GM10266 (cell line): ENCODE results near the gene ARFGAP2.

Source experiments
- DNase-seq: peaks from one replicate; pipeline ENCODE4 v3.0.0; 2012; ENCODE audit errors: extremely low spot score
- TF ChIP-seq, protein P1 (sequence below): IDR thresholded peaks from 2 replicates; pipeline ENCODE4 v1.5.1; 2012; ENCODE audit warnings: mild to moderate bottlenecking, low read depth; ENCODE audit not compliant: control insufficient read depth, insufficient read depth; ENCODE audit errors: missing control alignments

Gene ARFGAP2

DNA sequence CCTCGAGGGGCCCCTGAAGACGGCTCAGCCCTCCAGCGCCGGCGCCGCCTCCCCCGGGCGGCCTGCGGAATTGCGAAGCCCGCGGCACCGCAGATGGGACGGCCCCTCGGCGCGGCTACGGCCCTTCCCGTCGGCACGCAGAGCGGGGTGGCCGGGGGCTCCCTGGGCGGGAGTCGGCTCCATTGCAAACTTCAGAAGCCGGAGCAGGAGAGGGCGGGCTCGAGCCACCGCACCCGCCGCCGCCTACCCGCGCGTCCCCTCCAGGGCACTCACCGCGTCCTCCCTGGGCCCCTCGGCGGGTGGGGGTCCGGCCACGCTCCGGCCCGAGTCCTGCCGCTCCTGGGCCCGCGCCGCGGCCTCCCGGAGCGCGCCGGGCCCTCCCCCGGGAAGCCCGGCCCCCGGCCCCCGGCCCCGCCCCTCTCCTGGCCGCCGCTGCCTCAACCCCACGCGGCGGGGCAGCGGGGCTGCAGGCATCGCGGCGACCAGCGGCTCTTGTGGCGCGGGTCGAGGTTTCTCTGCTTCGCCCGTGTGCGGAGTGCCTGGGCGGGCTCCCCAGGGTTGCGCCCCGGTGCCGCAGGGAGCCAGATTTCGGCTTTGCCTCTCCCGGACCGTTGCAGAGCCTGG, 9.5 kb upstream of the ARFGAP2 start, which contains the start of gene PACSIN3:
Gene PACSIN3 (minus strand): TSS at position 359 of the 624 bp plus-strand sequence. CDS start 3,707 bp downstream, outside the sequence.
- DNase-seq, result peak; percentile 77
- TF ChIP-seq, protein P1, sequence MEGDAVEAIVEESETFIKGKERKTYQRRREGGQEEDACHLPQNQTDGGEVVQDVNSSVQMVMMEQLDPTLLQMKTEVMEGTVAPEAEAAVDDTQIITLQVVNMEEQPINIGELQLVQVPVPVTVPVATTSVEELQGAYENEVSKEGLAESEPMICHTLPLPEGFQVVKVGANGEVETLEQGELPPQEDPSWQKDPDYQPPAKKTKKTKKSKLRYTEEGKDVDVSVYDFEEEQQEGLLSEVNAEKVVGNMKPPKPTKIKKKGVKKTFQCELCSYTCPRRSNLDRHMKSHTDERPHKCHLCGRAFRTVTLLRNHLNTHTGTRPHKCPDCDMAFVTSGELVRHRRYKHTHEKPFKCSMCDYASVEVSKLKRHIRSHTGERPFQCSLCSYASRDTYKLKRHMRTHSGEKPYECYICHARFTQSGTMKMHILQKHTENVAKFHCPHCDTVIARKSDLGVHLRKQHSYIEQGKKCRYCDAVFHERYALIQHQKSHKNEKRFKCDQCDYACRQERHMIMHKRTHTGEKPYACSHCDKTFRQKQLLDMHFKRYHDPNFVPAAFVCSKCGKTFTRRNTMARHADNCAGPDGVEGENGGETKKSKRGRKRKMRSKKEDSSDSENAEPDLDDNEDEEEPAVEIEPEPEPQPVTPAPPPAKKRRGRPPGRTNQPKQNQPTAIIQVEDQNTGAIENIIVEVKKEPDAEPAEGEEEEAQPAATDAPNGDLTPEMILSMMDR, result no peak

DNA sequence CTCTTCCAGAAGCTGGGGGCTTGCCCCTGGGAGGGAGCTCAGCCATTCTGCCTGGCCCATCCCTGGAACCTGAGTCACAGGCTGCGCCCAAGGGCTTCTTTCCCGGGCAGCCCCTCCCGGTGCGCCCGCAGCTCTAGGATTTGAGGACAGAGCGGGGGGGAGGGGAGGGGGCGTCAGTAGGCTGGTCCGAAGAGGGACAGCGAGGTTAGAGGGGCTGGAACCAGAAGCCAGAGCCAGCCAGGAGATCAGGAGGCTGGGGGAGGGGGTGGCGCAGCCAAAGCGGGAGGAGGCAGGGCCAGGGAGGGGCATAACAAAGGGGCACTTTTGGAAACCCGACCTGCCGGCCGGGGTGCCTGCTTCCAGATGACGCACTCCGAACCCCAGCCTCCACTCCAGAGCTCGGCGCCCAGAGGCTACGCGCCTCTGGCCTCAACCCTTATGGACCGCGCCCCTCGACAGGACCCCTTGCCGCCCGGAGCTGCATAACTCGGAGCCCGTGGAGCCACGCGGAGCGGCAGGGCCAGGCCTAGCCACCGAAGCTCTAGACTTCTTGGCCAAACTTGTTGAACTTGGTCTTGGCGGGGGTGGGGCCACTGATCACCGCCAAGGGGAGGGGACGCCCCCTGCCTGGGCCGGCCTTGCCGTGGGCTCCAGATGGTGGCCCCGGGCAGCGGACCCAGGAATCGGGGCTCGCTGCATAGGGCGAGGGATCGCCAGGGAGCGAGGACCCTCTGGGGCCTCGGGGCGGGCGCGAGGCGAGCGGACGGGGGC, 8.8 kb upstream of the ARFGAP2 start:
- TF ChIP-seq, protein P1, result no peak
- no peak for DNase-seq

DNA sequence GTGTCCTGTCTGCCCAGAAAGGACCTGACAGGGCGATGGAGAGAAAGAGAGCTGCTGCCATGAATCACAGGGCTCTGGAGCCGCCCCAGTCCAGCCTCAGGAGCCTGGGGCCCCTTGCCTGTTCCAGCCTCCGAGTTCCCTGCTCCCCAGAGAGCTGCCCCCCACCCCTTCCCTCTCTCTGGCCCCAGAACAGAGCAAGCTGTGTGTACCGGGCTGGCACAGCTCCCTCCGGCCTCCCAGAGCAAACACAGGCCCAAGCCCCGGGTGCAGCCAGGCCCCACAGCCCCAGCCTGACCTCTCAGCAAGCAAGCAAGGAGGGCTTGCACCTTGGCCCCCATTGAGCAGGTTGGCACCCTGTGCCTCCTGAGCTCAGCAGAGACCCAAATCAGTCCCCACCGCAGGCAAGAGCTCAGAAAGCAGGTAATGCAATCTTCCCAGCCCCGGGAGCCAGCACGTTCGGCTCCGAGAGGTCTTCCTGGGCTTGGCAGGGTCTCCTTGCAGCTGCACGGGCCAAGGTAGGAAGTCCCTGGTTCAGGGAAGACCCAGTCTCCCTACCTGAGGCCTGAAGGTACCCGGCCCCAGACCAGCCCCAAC, 8.1 kb upstream of the ARFGAP2 start:
- no peak for DNase-seq
- TF ChIP-seq, protein P1, result no peak

DNA sequence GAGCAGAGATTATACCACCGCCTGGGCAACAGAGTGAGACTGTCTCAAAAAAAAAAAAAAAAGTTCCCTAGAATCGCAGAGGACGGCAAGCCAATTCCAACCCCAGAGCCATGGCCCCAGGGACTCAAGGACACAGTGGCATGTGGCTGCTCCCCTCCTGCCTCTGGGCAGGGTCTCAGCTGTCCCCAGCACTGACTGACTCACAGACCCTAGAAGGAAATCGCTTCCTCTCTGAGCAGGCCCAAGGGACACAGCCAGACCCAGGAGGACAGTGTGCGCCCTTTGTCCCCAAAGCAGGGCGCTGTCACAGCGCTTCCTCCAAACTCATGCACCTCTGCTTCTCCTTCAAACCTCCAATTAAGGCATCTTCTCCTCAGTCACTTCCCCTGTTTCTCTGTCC, 7.3 kb upstream of the ARFGAP2 start:
- DNase-seq, result no peak

DNA sequence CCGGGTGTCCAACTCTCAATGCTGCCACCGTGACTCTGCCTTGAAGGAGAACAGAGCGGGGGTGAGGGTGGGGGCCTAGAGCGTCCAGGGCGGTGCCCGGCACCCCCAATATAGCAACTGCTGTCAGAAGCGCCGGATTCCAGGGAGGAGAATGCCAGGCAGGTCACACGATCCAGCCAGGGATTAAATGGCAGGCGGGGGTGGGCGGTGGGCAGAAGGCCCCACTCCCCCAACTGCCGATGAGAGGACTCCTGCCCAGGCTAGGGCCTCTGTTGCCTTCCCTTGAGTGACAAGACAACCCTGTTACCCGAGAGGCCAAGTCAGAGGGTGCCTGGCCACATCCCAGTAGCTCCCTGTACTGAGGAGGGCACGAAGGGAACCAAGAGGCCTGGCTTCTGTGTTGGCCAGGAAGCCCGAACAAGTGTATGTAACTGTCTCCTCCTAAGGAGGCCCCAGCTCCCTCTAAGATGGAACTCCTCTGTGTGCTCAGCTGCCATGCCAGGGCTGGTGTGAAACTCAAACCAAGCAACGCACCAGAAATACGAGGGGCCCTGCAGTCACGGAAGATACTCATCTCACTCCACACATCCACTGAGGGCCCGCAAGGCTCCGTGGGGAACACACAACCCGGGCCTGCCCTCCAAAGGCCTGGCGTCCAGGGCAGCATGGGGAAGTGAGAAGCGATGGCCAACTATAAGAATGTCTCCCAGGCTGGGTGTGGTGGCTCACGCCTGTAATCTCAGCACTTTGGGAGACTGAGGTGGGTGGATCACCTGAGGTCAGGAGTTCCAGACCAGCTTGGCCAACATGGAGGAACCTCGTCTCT, 6.6 kb upstream of the ARFGAP2 start:
- TF ChIP-seq, protein P1, result no peak
- DNase-seq, result no peak

More for the DNA sequence above, 7.3 kb upstream of the ARFGAP2 start:
- TF ChIP-seq, protein P1, result no peak

DNA sequence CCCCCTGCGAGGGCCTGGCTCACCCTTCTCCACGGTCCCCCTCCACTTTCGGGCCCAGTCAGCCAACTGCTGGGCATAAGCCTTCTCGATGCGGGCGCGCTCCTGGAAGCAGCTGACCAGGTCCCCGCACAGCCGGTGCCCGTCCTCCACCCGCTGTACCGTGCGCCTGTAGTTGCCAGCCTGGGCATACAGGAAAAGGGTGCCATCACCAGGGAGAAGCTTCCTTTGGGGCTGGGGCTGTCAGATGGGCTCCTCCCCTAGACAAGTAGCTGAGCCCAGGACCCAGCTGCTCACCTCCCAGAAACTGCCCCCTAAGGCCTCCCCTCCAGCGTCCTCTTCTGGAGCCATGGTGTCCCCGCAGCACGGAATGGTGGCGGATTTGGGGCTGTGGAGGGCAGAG, 5.7 kb upstream of the ARFGAP2 start:
- TF ChIP-seq, protein P1, result no peak
- no peak for DNase-seq

DNA sequence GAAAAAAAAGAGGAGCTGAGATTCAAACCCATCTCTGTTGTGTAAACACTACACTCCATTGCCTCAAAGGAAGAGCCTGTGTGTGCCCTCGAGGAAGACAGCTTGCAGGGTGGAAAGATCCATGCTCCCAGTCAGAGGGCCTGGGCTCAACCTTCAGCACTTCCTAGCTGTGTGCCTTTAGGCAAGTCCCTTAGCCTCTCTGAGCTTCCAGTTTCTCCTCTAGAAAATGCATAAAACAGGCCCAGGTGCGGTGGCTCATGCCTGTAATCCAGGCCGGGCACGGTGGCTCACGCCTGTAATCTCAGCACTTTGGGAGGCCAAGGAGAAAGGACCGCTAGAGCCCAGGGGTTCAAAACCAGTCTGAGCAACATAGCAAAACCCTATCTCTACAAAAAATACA, 4.6 kb upstream of the ARFGAP2 start:
- no peak for DNase-seq
- TF ChIP-seq, protein P1, result no peak
